Heart left ventricle (tissue), 13 donors: ENCODE results near the gene MYBPH.

Experiments
- POLR2A ChIP-seq, 2 donors: fragments of 450-650 bp; IDR thresholded peaks; one replicate each; pipeline ENCODE4 v1.6.1; 2017; ENCODE audit warnings: antibody characterized with exemption in 2 of 2, mild to moderate bottlenecking in 2 of 2, moderate library complexity in 2 of 2
- TF ChIP-seq, protein P1 (sequence below), 12 donors: fragments of 200-600 bp; sonication (generic) in 4 of 12; IDR thresholded peaks; one replicate each; pipeline versions ENCODE4 v1.5.0 to v1.8.0; 2018 to 2022; ENCODE audit warnings: antibody characterized with exemption in 12 of 12, mild to moderate bottlenecking in 5 of 12
- donor health status: ischemic (EF 13 %, LVEDD 7.1; RV severe dilation, severe dysfunction).
- donor health status: DM: no; HTN: yes; CAD: no.
- donor health status: DM: no; HTN: no; CAD: no.
- donor health status: ischemic (EF 25% LVEDD 6.9; RV normal size, moderate dysfunction).
- donor health status: ischemic (EF 25% LVEDD 5.7; RV mildly dilated, moderate dysfunction).
- donor health status: ischemic (EF 35%, LVEDD 5.7; RV mildly dilated, moderate dysfunction).
- donor health status: nonischemic (EF 11% LVEDD 7.7; RV severe dilation, severe dysfunction).
- donor health status: DM: yes; HTN: yes; CAD: no.
- donor health status: PGD.
- donor health status: ischemic (EF 29% LVEDD 5.4; RV normal size, mild dysfunction).
- donor health status: nonischemic (EF 23%, LVEDD 6.1; RV moderate dilation, normal function).

DNA sequence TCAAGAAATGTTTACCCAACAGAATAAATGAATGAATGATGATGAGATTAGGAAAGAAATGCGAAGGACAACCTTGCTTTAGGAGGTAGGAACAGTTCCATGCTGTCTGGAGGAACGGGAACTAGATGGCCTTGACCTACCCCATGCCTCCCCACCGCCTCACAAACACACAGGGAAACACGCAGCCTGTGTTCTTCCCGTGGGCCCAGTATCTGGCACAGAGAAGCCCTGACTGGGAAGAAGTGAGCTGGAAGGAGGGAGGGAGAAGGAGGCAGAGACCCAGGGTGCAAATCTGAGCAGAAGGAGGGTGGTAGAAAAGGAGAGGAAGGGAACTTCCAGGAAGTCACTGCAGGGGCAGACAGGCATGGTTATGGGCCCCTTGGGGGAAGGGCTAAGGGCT is 51.6 kb downstream of the MYBPH start:
- TF ChIP-seq, protein P1, sequence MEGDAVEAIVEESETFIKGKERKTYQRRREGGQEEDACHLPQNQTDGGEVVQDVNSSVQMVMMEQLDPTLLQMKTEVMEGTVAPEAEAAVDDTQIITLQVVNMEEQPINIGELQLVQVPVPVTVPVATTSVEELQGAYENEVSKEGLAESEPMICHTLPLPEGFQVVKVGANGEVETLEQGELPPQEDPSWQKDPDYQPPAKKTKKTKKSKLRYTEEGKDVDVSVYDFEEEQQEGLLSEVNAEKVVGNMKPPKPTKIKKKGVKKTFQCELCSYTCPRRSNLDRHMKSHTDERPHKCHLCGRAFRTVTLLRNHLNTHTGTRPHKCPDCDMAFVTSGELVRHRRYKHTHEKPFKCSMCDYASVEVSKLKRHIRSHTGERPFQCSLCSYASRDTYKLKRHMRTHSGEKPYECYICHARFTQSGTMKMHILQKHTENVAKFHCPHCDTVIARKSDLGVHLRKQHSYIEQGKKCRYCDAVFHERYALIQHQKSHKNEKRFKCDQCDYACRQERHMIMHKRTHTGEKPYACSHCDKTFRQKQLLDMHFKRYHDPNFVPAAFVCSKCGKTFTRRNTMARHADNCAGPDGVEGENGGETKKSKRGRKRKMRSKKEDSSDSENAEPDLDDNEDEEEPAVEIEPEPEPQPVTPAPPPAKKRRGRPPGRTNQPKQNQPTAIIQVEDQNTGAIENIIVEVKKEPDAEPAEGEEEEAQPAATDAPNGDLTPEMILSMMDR (IDR thresholded peaks at IDR 0.05) = no peak
- TF ChIP-seq POLR2A (IDR thresholded peaks at IDR 0.05) = no peak
